Measurements from ENCODE around the gene C16orf90. TPM values are rescaled to one million over a fixed set of nuclear protein-coding genes. Genes with fewer than 3 reads are reported as not detected.

Gene C16orf90
- total RNA-seq, 1 donor: not detected

- Histone ChIP-seq H4K20me1 (ENCODE audit: insufficient read depth, low read length) (peaks cover 87% of the 10 kb centered on the region), H3K4me1 (ENCODE audit: insufficient read depth, low read length) (no peaks in the 10 kb centered on the region), H3K27me3 (ENCODE audit: insufficient read depth, low read length) (no peaks in the 10 kb centered on the region), H3K4me2 (ENCODE audit: insufficient read depth, low read length) (no peak overlapping the region), H3K36me3 (ENCODE audit: insufficient read depth, low read length) (peaks cover 12% of the 10 kb centered on the region), H3K4me3 (ENCODE audit: insufficient read depth, low read length) (no peak overlapping the region), H3K9me3 (ENCODE audit: low read depth, low read length) (no peaks in the 10 kb centered on the region), H3K27ac (ENCODE audit: low read depth, low read length) (no peak overlapping the region), H3K79me2 (ENCODE audit: insufficient read depth, low read length) (peaks cover 100% of the 10 kb centered on the region), H2AFZ (ENCODE audit: low read length) (no peak overlapping the region)
- peak; percentile 57 for DNase-seq (ENCODE audit: insufficient read length, low spot score, missing footprints)
- TF ChIP-seq, protein P1, sequence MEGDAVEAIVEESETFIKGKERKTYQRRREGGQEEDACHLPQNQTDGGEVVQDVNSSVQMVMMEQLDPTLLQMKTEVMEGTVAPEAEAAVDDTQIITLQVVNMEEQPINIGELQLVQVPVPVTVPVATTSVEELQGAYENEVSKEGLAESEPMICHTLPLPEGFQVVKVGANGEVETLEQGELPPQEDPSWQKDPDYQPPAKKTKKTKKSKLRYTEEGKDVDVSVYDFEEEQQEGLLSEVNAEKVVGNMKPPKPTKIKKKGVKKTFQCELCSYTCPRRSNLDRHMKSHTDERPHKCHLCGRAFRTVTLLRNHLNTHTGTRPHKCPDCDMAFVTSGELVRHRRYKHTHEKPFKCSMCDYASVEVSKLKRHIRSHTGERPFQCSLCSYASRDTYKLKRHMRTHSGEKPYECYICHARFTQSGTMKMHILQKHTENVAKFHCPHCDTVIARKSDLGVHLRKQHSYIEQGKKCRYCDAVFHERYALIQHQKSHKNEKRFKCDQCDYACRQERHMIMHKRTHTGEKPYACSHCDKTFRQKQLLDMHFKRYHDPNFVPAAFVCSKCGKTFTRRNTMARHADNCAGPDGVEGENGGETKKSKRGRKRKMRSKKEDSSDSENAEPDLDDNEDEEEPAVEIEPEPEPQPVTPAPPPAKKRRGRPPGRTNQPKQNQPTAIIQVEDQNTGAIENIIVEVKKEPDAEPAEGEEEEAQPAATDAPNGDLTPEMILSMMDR (IDR thresholded peaks at IDR 0.05; ENCODE audit: extremely low read depth, low read depth, low read length): no peak
Observed at GRCh38 chr16:3465301-3465700, 30.0 kb downstream of the C16orf90 start.

DNA sequence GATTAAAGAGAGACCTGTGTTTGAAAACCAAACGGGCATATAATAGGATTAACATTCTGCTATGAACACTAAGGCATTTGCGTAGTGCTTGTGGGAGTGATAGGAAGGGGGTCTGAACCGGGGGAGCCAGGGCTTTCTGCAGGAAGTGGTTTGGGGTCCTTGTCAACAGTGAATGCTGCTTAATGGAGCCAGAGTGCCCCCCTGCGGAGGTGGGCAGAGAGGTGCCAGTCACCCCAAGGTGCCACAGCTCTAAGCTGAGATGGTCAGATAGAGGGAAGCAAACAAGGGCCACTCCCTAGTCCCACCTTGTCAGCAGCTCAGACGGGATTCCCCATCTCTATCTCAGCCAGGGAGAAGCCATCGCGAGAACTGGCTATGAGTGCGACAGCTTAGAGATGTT lies 34.1 kb downstream of the C16orf90 start:
- peaks cover 86% of the 10 kb centered on the region for H3K79me2 ChIP-seq (ENCODE audit: insufficient read depth, low read length)
- peaks cover 67% of the 10 kb centered on the region for H4K20me1 ChIP-seq (ENCODE audit: insufficient read depth, low read length)
- no peaks in the 10 kb centered on the region for H3K9me3 ChIP-seq (ENCODE audit: low read depth, low read length)
- no peak overlapping the region for H3K4me3 ChIP-seq (ENCODE audit: insufficient read depth, low read length)
- H3K4me1 ChIP-seq (ENCODE audit: insufficient read depth, low read length): peaks cover 20% of the 10 kb centered on the region
- no peak for DNase-seq (ENCODE audit: insufficient read length, low spot score, missing footprints)
- TF ChIP-seq, protein P1 (IDR thresholded peaks at IDR 0.05; ENCODE audit: extremely low read depth, low read depth, low read length): no peak
- H2AFZ ChIP-seq (ENCODE audit: low read length): no peak overlapping the region
- no peak overlapping the region for H3K27ac ChIP-seq (ENCODE audit: low read depth, low read length)
- no peaks in the 10 kb centered on the region for H3K27me3 ChIP-seq (ENCODE audit: insufficient read depth, low read length)
- peaks cover 7% of the 10 kb centered on the region for H3K36me3 ChIP-seq (ENCODE audit: insufficient read depth, low read length)
- H3K4me2 ChIP-seq (ENCODE audit: insufficient read depth, low read length): no peak overlapping the region

DNA sequence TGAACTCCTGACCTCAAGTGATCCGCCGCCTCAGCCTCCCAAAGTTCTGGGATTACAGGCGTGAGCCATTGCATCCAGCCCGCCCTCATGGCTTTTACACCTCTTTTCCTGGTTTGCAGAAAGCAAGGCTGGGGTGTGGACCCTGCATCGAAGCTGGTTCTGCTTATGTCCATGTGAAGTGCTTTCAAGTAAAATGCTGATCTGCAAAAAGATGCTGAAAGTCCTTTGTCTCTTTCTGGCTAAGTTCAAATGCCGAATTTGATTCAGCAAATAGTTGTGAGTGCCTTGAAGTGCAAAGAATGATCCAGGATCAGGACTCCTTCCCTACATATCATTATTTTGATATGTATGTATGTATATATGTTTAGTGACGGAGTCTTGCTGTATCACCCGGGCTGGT lies 34.7 kb downstream of the C16orf90 start:
- H3K27ac ChIP-seq (ENCODE audit: low read depth, low read length): no peak overlapping the region
- H3K36me3 ChIP-seq (ENCODE audit: insufficient read depth, low read length): peaks cover 1% of the 10 kb centered on the region
- no peaks in the 10 kb centered on the region for H3K9me3 ChIP-seq (ENCODE audit: low read depth, low read length)
- no peaks in the 10 kb centered on the region for H3K27me3 ChIP-seq (ENCODE audit: insufficient read depth, low read length)
- TF ChIP-seq, protein P1 (IDR thresholded peaks at IDR 0.05; ENCODE audit: extremely low read depth, low read depth, low read length): no peak
- no peak overlapping the region for H2AFZ ChIP-seq (ENCODE audit: low read length)
- H3K4me1 ChIP-seq (ENCODE audit: insufficient read depth, low read length): peaks cover 20% of the 10 kb centered on the region
- no peak overlapping the region for H3K4me3 ChIP-seq (ENCODE audit: insufficient read depth, low read length)
- peaks cover 62% of the 10 kb centered on the region for H4K20me1 ChIP-seq (ENCODE audit: insufficient read depth, low read length)
- H3K79me2 ChIP-seq (ENCODE audit: insufficient read depth, low read length): peaks cover 80% of the 10 kb centered on the region
- DNase-seq (ENCODE audit: insufficient read length, low spot score, missing footprints): no peak
- H3K4me2 ChIP-seq (ENCODE audit: insufficient read depth, low read length): no peak overlapping the region

DNA sequence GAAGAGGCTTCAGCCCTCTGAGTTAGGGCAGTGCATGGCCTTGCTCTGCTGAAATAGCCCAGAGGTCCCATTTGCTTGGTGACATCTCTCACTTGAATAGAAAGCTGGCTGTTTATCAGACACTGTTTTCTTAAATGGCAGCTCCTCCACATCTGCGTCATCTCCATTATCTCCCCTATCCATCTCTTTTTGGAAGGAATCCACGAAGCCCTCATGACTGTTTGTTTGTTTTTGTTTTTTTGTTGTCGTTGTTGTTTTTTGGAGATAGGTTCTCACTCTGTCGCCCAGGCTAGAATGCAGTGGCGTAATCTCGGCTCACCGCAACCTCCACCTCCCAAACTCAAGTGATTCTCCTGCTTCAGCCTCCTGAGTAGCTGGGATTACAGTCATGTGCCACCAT lies 35.2 kb downstream of the C16orf90 start:
- TF ChIP-seq, protein P1 (IDR thresholded peaks at IDR 0.05; ENCODE audit: extremely low read depth, low read depth, low read length): no peak
- DNase-seq (ENCODE audit: insufficient read length, low spot score, missing footprints): no peak
- Histone ChIP-seq H4K20me1 (ENCODE audit: insufficient read depth, low read length) (peaks cover 57% of the 10 kb centered on the region), H3K9me3 (ENCODE audit: low read depth, low read length) (no peaks in the 10 kb centered on the region), H3K36me3 (ENCODE audit: insufficient read depth, low read length) (no peaks in the 10 kb centered on the region), H3K4me1 (ENCODE audit: insufficient read depth, low read length) (peaks cover 20% of the 10 kb centered on the region), H3K4me3 (ENCODE audit: insufficient read depth, low read length) (no peak overlapping the region), H3K27ac (ENCODE audit: low read depth, low read length) (no peak overlapping the region), H2AFZ (ENCODE audit: low read length) (no peak overlapping the region), H3K79me2 (ENCODE audit: insufficient read depth, low read length) (peaks cover 75% of the 10 kb centered on the region), H3K4me2 (ENCODE audit: insufficient read depth, low read length) (peak overlapping the region; percentile 96), H3K27me3 (ENCODE audit: insufficient read depth, low read length) (no peaks in the 10 kb centered on the region)

Measured in osteoblast (primary cell).